Prostate gland (tissue), 2 donors: ENCODE data around the gene RENBP.

Source experiments
- CTCF ChIP-seq, 4 experiments: fragments of 200-600 bp in 2 of 4; fragments of 450-650 bp in 2 of 4; sonication (generic) in 2 of 4; IDR thresholded peaks; 1 replicate in 3 of 4; 2 replicates in 1 of 4; pipeline ENCODE4 v1.5.1; 2016 to 2019; ENCODE audit warnings: antibody characterized with exemption in 4 of 4, mild to moderate bottlenecking in 2 of 4, moderate library complexity in 2 of 4
- POLR2A ChIP-seq: fragments of 450-650 bp; IDR thresholded peaks from one replicate; pipeline ENCODE4 v1.6.1; 2016; ENCODE audit warnings: antibody characterized with exemption, mild to moderate bottlenecking

GRCh38 chrX:153927922-153928760, 16.3 kb downstream of the RENBP start:
- TF ChIP-seq CTCF (IDR thresholded peaks at IDR 0.05), result peak in 2 of 4 experiments; percentile 25 to 29
- peak; percentile 67 for TF ChIP-seq POLR2A
